ENCODE measurements around the gene OR6S1. TPM values are rescaled to one million over a fixed set of nuclear protein-coding genes. Genes with fewer than 3 reads are reported as not detected.

OR6S1 gene
- total RNA-seq = not detected

GRCh38 chr14:20641591-20641990 is at the start of gene OR6S1:
Gene OR6S1 (minus strand): TSS chr14:20641691. CDS start chr14:20641691, 0 bp downstream.
- H3K9me3 Mint-ChIP-seq = no peaks in the 10 kb centered on the region
- H3K27ac Mint-ChIP-seq = no peak within 1 kb of the TSS
- no peak for DNase-seq (ENCODE audit: low spot score in 2 of 2)
- no peak for ATAC-seq
- no peaks in the 10 kb centered on the region for H3K36me3 Mint-ChIP-seq

GRCh38 chr14:20690848-20691640 is 49.6 kb upstream of the OR6S1 start:
- peak; percentile 67 to 74 for ATAC-seq
- Mint-ChIP-seq H3K9me3 (no peaks in the 10 kb centered on the region), H3K27ac (no peak overlapping the region), H3K36me3 (no peaks in the 10 kb centered on the region)
- peak in 1 of 2 donors; percentile 36 for DNase-seq (ENCODE audit: low spot score in 2 of 2)

- no peaks in the 10 kb centered on the region for H3K9me3 Mint-ChIP-seq
- H3K36me3 Mint-ChIP-seq = no peaks in the 10 kb centered on the region
- no peak within 1 kb of the TSS for H3K27ac Mint-ChIP-seq
- ATAC-seq (no peak), DNase-seq (ENCODE audit: low spot score in 2 of 2) (no peak)
These were observed 46.8 kb upstream of the OR6S1 start, which contains the start of gene ANG for GRCh38 chr14:20688167-20688839. Gene ANG (plus strand): TSS chr14:20688764. CDS start chr14:20693565, 4,801 bp downstream.

- DNase-seq (ENCODE audit: low spot score in 2 of 2) (no peak), ATAC-seq (no peak)
- Mint-ChIP-seq H3K27ac (no peak overlapping the region), H3K36me3 (no peaks in the 10 kb centered on the region), H3K9me3 (no peaks in the 10 kb centered on the region)
These were observed 46.1 kb upstream of the OR6S1 start for GRCh38 chr14:20687362-20688166.

GRCh38 chr14:20686386-20687143 is 45.1 kb upstream of the OR6S1 start:
- no peak overlapping the region for H3K27ac Mint-ChIP-seq
- ATAC-seq (no peak), DNase-seq (ENCODE audit: low spot score in 2 of 2) (no peak)
- no peaks in the 10 kb centered on the region for H3K9me3 Mint-ChIP-seq
- H3K36me3 Mint-ChIP-seq = peaks cover 0 to 5% of the 10 kb centered on the region in 2 donors

- Mint-ChIP-seq H3K27ac (no peak overlapping the region), H3K9me3 (no peaks in the 10 kb centered on the region), H3K36me3 (peaks cover 0 to 5% of the 10 kb centered on the region in 2 donors)
- ATAC-seq (no peak), DNase-seq (ENCODE audit: low spot score in 2 of 2) (no peak)
These were observed 43.4 kb upstream of the OR6S1 start for GRCh38 chr14:20684662-20685456.

GRCh38 chr14:20683891-20684661 is 42.6 kb upstream of the OR6S1 start, which contains the start of gene RNASE4:
Gene RNASE4 (plus strand): TSS chr14:20684560. CDS start chr14:20699372, 14,812 bp downstream.
- DNase-seq (ENCODE audit: low spot score in 2 of 2) (peak; percentile 79 to 81), ATAC-seq (peak; percentile 43 to 50)
- Mint-ChIP-seq H3K9me3 (no peaks in the 10 kb centered on the region), H3K36me3 (peaks cover 0 to 5% of the 10 kb centered on the region in 2 donors), H3K27ac (no peak within 1 kb of the TSS)

GRCh38 chr14:20683125-20683890 is 41.8 kb upstream of the OR6S1 start:
- ATAC-seq (peak; percentile 45 to 50), DNase-seq (ENCODE audit: low spot score in 2 of 2) (peak; percentile 78 to 82)
- no peak overlapping the region for H3K27ac Mint-ChIP-seq
- H3K9me3 Mint-ChIP-seq = no peaks in the 10 kb centered on the region
- peaks cover 0 to 5% of the 10 kb centered on the region in 2 donors for H3K36me3 Mint-ChIP-seq

GRCh38 chr14:20682435-20683124 is 41.1 kb upstream of the OR6S1 start:
- H3K27ac Mint-ChIP-seq = no peak overlapping the region
- peak; percentile 74 to 87 for DNase-seq (ENCODE audit: low spot score in 2 of 2)
- H3K9me3 Mint-ChIP-seq = no peaks in the 10 kb centered on the region
- H3K36me3 Mint-ChIP-seq = peaks cover 0 to 5% of the 10 kb centered on the region in 2 donors
- ATAC-seq = peak; percentile 75 to 77

GRCh38 chr14:20682127-20682434 is 40.6 kb upstream of the OR6S1 start:
- Mint-ChIP-seq H3K27ac (no peak overlapping the region), H3K36me3 (peaks cover 0 to 5% of the 10 kb centered on the region in 2 donors), H3K9me3 (no peaks in the 10 kb centered on the region)
- no peak for DNase-seq (ENCODE audit: low spot score in 2 of 2)
- no peak for ATAC-seq

GRCh38 chr14:20681348-20682126 is 40.0 kb upstream of the OR6S1 start:
- no peak overlapping the region for H3K27ac Mint-ChIP-seq
- no peaks in the 10 kb centered on the region for H3K9me3 Mint-ChIP-seq
- DNase-seq (ENCODE audit: low spot score in 2 of 2) (peak; percentile 84 to 86), ATAC-seq (peak; percentile 18 to 28)
- peaks cover 0 to 5% of the 10 kb centered on the region in 2 donors for H3K36me3 Mint-ChIP-seq

GRCh38 chr14:20680843-20681347 is 39.4 kb upstream of the OR6S1 start:
- ATAC-seq (no peak), DNase-seq (ENCODE audit: low spot score in 2 of 2) (no peak)
- peaks cover 0 to 5% of the 10 kb centered on the region in 2 donors for H3K36me3 Mint-ChIP-seq
- H3K9me3 Mint-ChIP-seq = no peaks in the 10 kb centered on the region
- no peak overlapping the region for H3K27ac Mint-ChIP-seq

GRCh38 chr14:20680363-20680762 is 38.9 kb upstream of the OR6S1 start:
- Mint-ChIP-seq H3K9me3 (no peaks in the 10 kb centered on the region), H3K27ac (no peak overlapping the region)

More at GRCh38 chr14:20680363-20680762, 38.9 kb upstream of the OR6S1 start:
- ATAC-seq = no peak
- H3K36me3 Mint-ChIP-seq = peaks cover 0 to 5% of the 10 kb centered on the region in 2 donors
- DNase-seq (ENCODE audit: low spot score in 2 of 2) = no peak

All from activated naive CD4-positive, alpha-beta T cell treated with anti-CD3 and anti-CD28 coated beads, Interleukin-2, amount 50 U/mL, for 72 hours (primary cell).